Naive thymus-derived CD8-positive, alpha-beta T cell (primary cell): ENCODE results near the gene MYOF. TPM values are rescaled to one million over a fixed set of nuclear protein-coding genes. Genes with fewer than 3 reads are reported as not detected.

Experiments used
- ATAC-seq, 2 donors: fragments of 150-1000 bp; cut with Tn5 transposase in 1 of 2; sonication (Bioruptor Pico), chemical (Tn5 transposase) in 1 of 2; 1 replicate in 1 of 2; 2 replicates in 1 of 2; pipeline ENCODE4 v1.10.0; 2021; ENCODE audit warnings: mild to moderate bottlenecking in 2 of 2, moderate library complexity in 2 of 2
- POLR2A ChIA-PET: fragments of 350-600 bp; sonication (Branson Sonifier 250); formaldehyde crosslinking; loops from one replicate; lab custom pipeline; 2021; ENCODE audit warnings: antibody characterized with exemption; lab: Charles Lee
- DNase-seq, 10 donors: peaks; one replicate each; pipeline versions ENCODE4 v3.0.0 to v3.0.0-alpha.2; 2020 to 2022
- H3K27ac Mint-ChIP-seq, 10 donors: one replicate each; pipeline ENCODE4 v1.8.0; 2020 to 2022; ENCODE audit warnings: mild to moderate bottlenecking in 10 of 10, mixed read lengths in 10 of 10, moderate library complexity in 4 of 10, inconsistent platforms in 1 of 10
- H3K27me3 Mint-ChIP-seq, 5 donors: one replicate each; pipeline ENCODE4 v1.8.0; 2021 to 2022; ENCODE audit warnings: mixed read lengths in 5 of 5
- H3K36me3 Mint-ChIP-seq, 3 donors: one replicate each; pipeline ENCODE4 v1.8.0; 2020 to 2022; ENCODE audit warnings: mixed read lengths in 3 of 3, mild to moderate bottlenecking in 2 of 3, inconsistent platforms in 1 of 3
- H3K4me1 Mint-ChIP-seq, 4 donors: one replicate each; pipeline ENCODE4 v1.8.0; 2021 to 2022; ENCODE audit warnings: mixed read lengths in 4 of 4
- H3K4me3 Mint-ChIP-seq, 10 donors: one replicate each; pipeline ENCODE4 v1.8.0; 2020 to 2022; ENCODE audit warnings: mild to moderate bottlenecking in 10 of 10, mixed read lengths in 10 of 10, moderate library complexity in 6 of 10, inconsistent platforms in 1 of 10
- H3K9me3 Mint-ChIP-seq, 9 donors: one replicate each; pipeline ENCODE4 v1.8.0; 2020 to 2022; ENCODE audit warnings: mixed read lengths in 9 of 9, mild to moderate bottlenecking in 3 of 9, inconsistent platforms in 1 of 9, moderate library complexity in 1 of 9
- polyA plus RNA-seq, 3 donors: library from polyadenylated mRNA; unstranded; fragments of 300-500 nt; fragmentation: Illumina TruSeq; gene quantifications; one replicate each; pipeline ENCODE4 v1.2.3, GENCODE V29; 2021
- total RNA-seq, 8 experiments: library from RNA in 2 of 8; stranded (reverse) in 2 of 8; gene quantifications; one replicate each; pipeline ENCODE4 v1.2.3 and lab custom pipeline; 2021 to 2026

MYOF gene
- total and polyA plus RNA-seq, 5 experiments from 2014 or later, result 0.11 TPM; not detected in 4

GRCh38 chr10:93462371-93462770, 19.8 kb downstream of the MYOF start:
- no peak overlapping the region for H3K4me3 Mint-ChIP-seq
- H3K4me1 Mint-ChIP-seq, result peaks cover 0 to 24% (median 0%) of the 10 kb centered on the region in 4 donors
- H3K9me3 Mint-ChIP-seq, result no peaks in the 10 kb centered on the region
- no peak for ATAC-seq
- H3K27ac Mint-ChIP-seq, result no peak overlapping the region
- peaks cover 0 to 5% (median 0%) of the 10 kb centered on the region in 5 donors for H3K27me3 Mint-ChIP-seq
- no peak for DNase-seq
- POLR2A ChIA-PET, result no interaction called here
- no peaks in the 10 kb centered on the region for H3K36me3 Mint-ChIP-seq

- POLR2A ChIA-PET, result no interaction called here
- H3K4me3 Mint-ChIP-seq, result no peak overlapping the region
- no peak for DNase-seq
- H3K27ac Mint-ChIP-seq, result no peak overlapping the region
- peaks cover 0 to 5% (median 0%) of the 10 kb centered on the region in 5 donors for H3K27me3 Mint-ChIP-seq
- ATAC-seq, result no peak
- H3K4me1 Mint-ChIP-seq, result peaks cover 0 to 24% (median 0%) of the 10 kb centered on the region in 4 donors
- H3K36me3 Mint-ChIP-seq, result no peaks in the 10 kb centered on the region
- H3K9me3 Mint-ChIP-seq, result no peaks in the 10 kb centered on the region
Observed at GRCh38 chr10:93461807-93462178, 20.3 kb downstream of the MYOF start.

- Mint-ChIP-seq H3K9me3 (no peaks in the 10 kb centered on the region), H3K27ac (no peak overlapping the region), H3K36me3 (no peaks in the 10 kb centered on the region), H3K4me3 (no peak overlapping the region), H3K4me1 (peaks cover 0 to 24% (median 0%) of the 10 kb centered on the region in 4 donors), H3K27me3 (peaks cover 0 to 5% (median 0%) of the 10 kb centered on the region in 5 donors)
- DNase-seq, result no peak
- POLR2A ChIA-PET, result no interaction called here
- ATAC-seq, result no peak
Observed at GRCh38 chr10:93461109-93461806, 20.9 kb downstream of the MYOF start.

- no peak overlapping the region for H3K27ac Mint-ChIP-seq
- no peaks in the 10 kb centered on the region for H3K9me3 Mint-ChIP-seq
- POLR2A ChIA-PET, result no interaction called here
Observed at GRCh38 chr10:93459466-93459865, 22.7 kb downstream of the MYOF start.

GRCh38 chr10:93458821-93459257, 23.3 kb downstream of the MYOF start:
- Mint-ChIP-seq H3K27me3 (peaks cover 0 to 5% (median 0%) of the 10 kb centered on the region in 5 donors), H3K9me3 (no peaks in the 10 kb centered on the region), H3K4me3 (no peak overlapping the region), H3K4me1 (peaks cover 0 to 18% (median 0%) of the 10 kb centered on the region in 4 donors), H3K27ac (peak overlapping the region in 1 of 10 donors; percentile 5), H3K36me3 (no peaks in the 10 kb centered on the region)
- DNase-seq (no peak), ATAC-seq (no peak)
- POLR2A ChIA-PET, result no interaction called here

More at GRCh38 chr10:93459466-93459865, 22.7 kb downstream of the MYOF start:
- Mint-ChIP-seq H3K27me3 (peaks cover 0 to 5% (median 0%) of the 10 kb centered on the region in 5 donors), H3K36me3 (no peaks in the 10 kb centered on the region), H3K4me1 (peaks cover 0 to 24% (median 0%) of the 10 kb centered on the region in 4 donors), H3K4me3 (no peak overlapping the region)
- DNase-seq (no peak), ATAC-seq (no peak)

GRCh38 chr10:93457511-93457910, 24.6 kb downstream of the MYOF start:
- Mint-ChIP-seq H3K36me3 (no peaks in the 10 kb centered on the region), H3K27me3 (peaks cover 0 to 5% (median 0%) of the 10 kb centered on the region in 5 donors), H3K9me3 (no peaks in the 10 kb centered on the region), H3K27ac (no peak overlapping the region), H3K4me1 (peaks cover 0 to 12% (median 0%) of the 10 kb centered on the region in 4 donors), H3K4me3 (no peak overlapping the region)
- ATAC-seq (no peak), DNase-seq (no peak)
- POLR2A ChIA-PET, result interaction anchor here (0.6 kb wide), 1 partner anchor 29 kb away, joined by 4 read pairs; no protein-coding TSS in a partner anchor

- H3K9me3 Mint-ChIP-seq, result no peaks in the 10 kb centered on the region
- ATAC-seq (no peak), DNase-seq (no peak)
- H3K27ac Mint-ChIP-seq, result no peak overlapping the region
- peaks cover 0 to 5% (median 0%) of the 10 kb centered on the region in 5 donors for H3K27me3 Mint-ChIP-seq
- peaks cover 1 to 11% (median 8%) of the 10 kb centered on the region in 4 donors for H3K4me1 Mint-ChIP-seq
- no peak overlapping the region for H3K4me3 Mint-ChIP-seq
- POLR2A ChIA-PET, result no interaction called here
- H3K36me3 Mint-ChIP-seq, result no peaks in the 10 kb centered on the region
Observed at GRCh38 chr10:93456480-93456879, 25.7 kb downstream of the MYOF start.

- ATAC-seq, result no peak
- DNase-seq, result no peak
- Mint-ChIP-seq H3K27ac (no peak overlapping the region), H3K36me3 (no peaks in the 10 kb centered on the region), H3K4me1 (peaks cover 1 to 10% (median 6%) of the 10 kb centered on the region in 4 donors), H3K4me3 (no peak overlapping the region), H3K9me3 (no peaks in the 10 kb centered on the region), H3K27me3 (peaks cover 0 to 2% (median 0%) of the 10 kb centered on the region in 5 donors)
- POLR2A ChIA-PET, result no interaction called here
Observed at GRCh38 chr10:93454736-93455135, 27.4 kb downstream of the MYOF start.

GRCh38 chr10:93454146-93454545, 28.0 kb downstream of the MYOF start:
- ATAC-seq, result no peak

GRCh38 chr10:93452143-93452542, 30.0 kb downstream of the MYOF start:
- ATAC-seq (no peak), DNase-seq (no peak)
- POLR2A ChIA-PET, result no interaction called here
- Mint-ChIP-seq H3K4me1 (peaks cover 1 to 10% (median 6%) of the 10 kb centered on the region in 4 donors), H3K27ac (peak overlapping the region in 1 of 10 donors; percentile 8), H3K36me3 (no peaks in the 10 kb centered on the region), H3K9me3 (no peaks in the 10 kb centered on the region), H3K4me3 (no peak overlapping the region), H3K27me3 (no peaks in the 10 kb centered on the region)

More at GRCh38 chr10:93454146-93454545, 28.0 kb downstream of the MYOF start:
- no peaks in the 10 kb centered on the region for H3K9me3 Mint-ChIP-seq
- no peak for DNase-seq
- H3K27me3 Mint-ChIP-seq, result no peaks in the 10 kb centered on the region
- H3K36me3 Mint-ChIP-seq, result no peaks in the 10 kb centered on the region
- POLR2A ChIA-PET, result no interaction called here
- peaks cover 1 to 10% (median 6%) of the 10 kb centered on the region in 4 donors for H3K4me1 Mint-ChIP-seq
- H3K4me3 Mint-ChIP-seq, result no peak overlapping the region
- H3K27ac Mint-ChIP-seq, result no peak overlapping the region

GRCh38 chr10:93451244-93451947, 30.7 kb downstream of the MYOF start:
- Mint-ChIP-seq H3K36me3 (no peaks in the 10 kb centered on the region), H3K27me3 (no peaks in the 10 kb centered on the region), H3K9me3 (no peaks in the 10 kb centered on the region), H3K4me1 (peaks cover 1 to 10% (median 7%) of the 10 kb centered on the region in 4 donors), H3K4me3 (no peak overlapping the region), H3K27ac (peak overlapping the region in 1 of 10 donors; percentile 25)
- POLR2A ChIA-PET, result no interaction called here
- no peak for ATAC-seq
- DNase-seq, result no peak

- ATAC-seq (no peak), DNase-seq (no peak)
- no peaks in the 10 kb centered on the region for H3K36me3 Mint-ChIP-seq
- no peak overlapping the region for H3K27ac Mint-ChIP-seq
- no peaks in the 10 kb centered on the region for H3K9me3 Mint-ChIP-seq
- peaks cover 1 to 10% (median 8%) of the 10 kb centered on the region in 4 donors for H3K4me1 Mint-ChIP-seq
- no peaks in the 10 kb centered on the region for H3K27me3 Mint-ChIP-seq
- POLR2A ChIA-PET, result no interaction called here
- H3K4me3 Mint-ChIP-seq, result no peak overlapping the region
Observed at GRCh38 chr10:93447970-93448369, 34.2 kb downstream of the MYOF start.

GRCh38 chr10:93447019-93447418, 35.1 kb downstream of the MYOF start:
- ATAC-seq (no peak), DNase-seq (no peak)
- H3K4me1 Mint-ChIP-seq, result peaks cover 0 to 7% (median 4%) of the 10 kb centered on the region in 4 donors
- H3K27ac Mint-ChIP-seq, result peak overlapping the region in 1 of 10 donors; percentile 35
- no peaks in the 10 kb centered on the region for H3K36me3 Mint-ChIP-seq
- H3K4me3 Mint-ChIP-seq, result no peak overlapping the region
- POLR2A ChIA-PET, result no interaction called here
- no peaks in the 10 kb centered on the region for H3K27me3 Mint-ChIP-seq
- H3K9me3 Mint-ChIP-seq, result no peaks in the 10 kb centered on the region
